ENCODE results near the gene XPR1.
"Not testable (repeated sequence)": the region's sequence is repeated elsewhere in the genome, so short reads cannot be mapped to it uniquely, and the experiment has no call there.

XPR1 gene

GRCh38 chr1:180842491-180843275 is 210.9 kb downstream of the XPR1 start:
- ATAC-seq, result no peak

- ATAC-seq, result no peak
Measured at GRCh38 chr1:180845352-180845751, 213.5 kb downstream of the XPR1 start.

GRCh38 chr1:180848191-180848590 is 216.4 kb downstream of the XPR1 start:
- ATAC-seq, result no peak

- no peak for ATAC-seq
Measured at GRCh38 chr1:180849031-180849775, 217.4 kb downstream of the XPR1 start.

- no peak for ATAC-seq
Measured at GRCh38 chr1:180851995-180852887, 220.4 kb downstream of the XPR1 start.

- ATAC-seq, result no peak
Measured at GRCh38 chr1:180854001-180854400, 222.2 kb downstream of the XPR1 start.

- no peak for ATAC-seq
Measured at GRCh38 chr1:180854456-180854855, 222.6 kb downstream of the XPR1 start.

GRCh38 chr1:180857947-180858725 is 226.3 kb downstream of the XPR1 start:
- ATAC-seq, result not testable (repeated sequence)

- no peak for ATAC-seq
Measured at GRCh38 chr1:180859306-180859705, 227.5 kb downstream of the XPR1 start.

- no peak for ATAC-seq
Measured at GRCh38 chr1:180860535-180860934, 228.7 kb downstream of the XPR1 start.

GRCh38 chr1:180862305-180862704 is 230.5 kb downstream of the XPR1 start:
- ATAC-seq, result no peak

- ATAC-seq, result no peak
Measured at GRCh38 chr1:180863158-180863775, 231.4 kb downstream of the XPR1 start.

- no peak for ATAC-seq
Measured at GRCh38 chr1:180881806-180882509, 250.1 kb downstream of the XPR1 start.

- ATAC-seq, result no peak
Measured at GRCh38 chr1:180884588-180885300, 252.9 kb downstream of the XPR1 start.

- no peak for ATAC-seq
Measured at GRCh38 chr1:180886338-180886737, 254.5 kb downstream of the XPR1 start.

GRCh38 chr1:180887841-180888240 is 256.0 kb downstream of the XPR1 start:
- ATAC-seq, result no peak

- no peak for ATAC-seq
Measured at GRCh38 chr1:180888870-180889269, 257.0 kb downstream of the XPR1 start.

- no peak for ATAC-seq
Measured at GRCh38 chr1:180889325-180889724, 257.5 kb downstream of the XPR1 start.

- no peak for ATAC-seq
Measured at GRCh38 chr1:180892272-180892671, 260.4 kb downstream of the XPR1 start.

- no peak for ATAC-seq
Measured at GRCh38 chr1:180892675-180893074, 260.9 kb downstream of the XPR1 start.
